OCI-LY7 (cell line): ENCODE data around the gene HECW1. TPM values are rescaled to one million over a fixed set of nuclear protein-coding genes. Genes with fewer than 3 reads are reported as not detected.
A peak's percentile ranks its signal among the peaks of the same experiment; 100 is the strongest.

ENCODE experiments used
- BruUV-seq: library from RNA; stranded (reverse); fragments of 400-500 nt; replicated peaks from 2 replicates; lab custom pipeline; 2021; lab: Mats Ljungman, UMichigan
- CTCF ChIA-PET: fragments of 300-600 bp; sonication (Branson Sonifier 250); formaldehyde crosslinking; loops from one replicate; lab custom pipeline; 2022; ENCODE audit warnings: antibody characterized with exemption; ENCODE audit not compliant: unreplicated experiment; lab: Charles Lee
- POLR2A ChIA-PET: fragments of 300-600 bp; sonication (Branson Sonifier 250); formaldehyde crosslinking; loops from one replicate; lab custom pipeline; 2022; ENCODE audit warnings: antibody characterized with exemption; lab: Charles Lee
- DNase-seq: peaks from one replicate; pipeline ENCODE4 v3.0.0-alpha.2; 2015; ENCODE audit warnings: low spot score
- H2AFZ ChIP-seq: fragments of 200-600 bp; sonication (generic), shearing (Covaris generic); 2 replicates; pipeline ENCODE4 v1.6.1; 2014; ENCODE audit warnings: mild to moderate bottlenecking, antibody characterized with exemption, low read length, moderate library complexity
- H3K27ac ChIP-seq: fragments of 200-600 bp; sonication (generic); 2 replicates; pipeline ENCODE4 v1.5.1; 2014; ENCODE audit warnings: mixed run types, low read depth, mild to moderate bottlenecking, moderate library complexity, low read length, inconsistent platforms; ENCODE audit not compliant: poor library complexity, severe bottlenecking
- H3K36me3 ChIP-seq: fragments of 200-600 bp; sonication (generic); 2 replicates; pipeline ENCODE4 v1.6.1; 2014; ENCODE audit warnings: mild to moderate bottlenecking, antibody characterized with exemption, low read length, moderate library complexity, mixed read lengths; ENCODE audit not compliant: insufficient read depth
- H3K4me1 ChIP-seq: fragments of 200-600 bp; sonication (generic); 2 replicates; pipeline ENCODE4 v1.5.1; 2014; ENCODE audit warnings: mild to moderate bottlenecking, low read length; ENCODE audit not compliant: insufficient read depth, poor library complexity, severe bottlenecking
- H3K4me2 ChIP-seq: fragments of 200-600 bp; sonication (generic); 2 replicates; pipeline ENCODE4 v1.6.1; 2014; ENCODE audit warnings: mild to moderate bottlenecking, low read length
- H3K4me3 ChIP-seq: fragments of 200-600 bp; sonication (generic); 2 replicates; pipeline ENCODE4 v1.5.1; 2014; ENCODE audit warnings: mild to moderate bottlenecking, low read depth, low read length; ENCODE audit not compliant: poor library complexity, severe bottlenecking
- H3K79me2 ChIP-seq: fragments of 200-600 bp; sonication (generic); 2 replicates; pipeline ENCODE4 v1.6.1; 2016; ENCODE audit warnings: low read depth, mild to moderate bottlenecking, low read length, moderate library complexity, mixed read lengths; ENCODE audit not compliant: insufficient read depth
- H3K9me2 ChIP-seq: fragments of 200-600 bp; sonication (generic); 2 replicates; pipeline ENCODE4 v1.6.1; 2016; ENCODE audit warnings: mild to moderate bottlenecking, low read length, mixed read lengths; ENCODE audit not compliant: insufficient read depth
- H3K9me3 ChIP-seq: fragments of 200-600 bp; sonication (generic); 2 replicates; pipeline ENCODE4 v1.6.1; 2014; ENCODE audit warnings: mild to moderate bottlenecking, mixed run types, low read length, mixed read lengths
- H4K20me1 ChIP-seq: fragments of 200-600 bp; sonication (generic); 2 replicates; pipeline ENCODE4 v1.6.1; 2014; ENCODE audit warnings: mild to moderate bottlenecking, antibody characterized with exemption, low read length, moderate library complexity, mixed read lengths; ENCODE audit not compliant: insufficient read depth
- EZH2phosphoT487 ChIP-seq: fragments of 200-600 bp; sonication (generic); IDR thresholded peaks from 2 replicates; pipeline ENCODE4 v1.6.1; 2018; ENCODE audit warnings: low read depth, borderline replicate concordance, mild to moderate bottlenecking, mixed run types, antibody characterized with exemption, low read length, moderate library complexity, mixed read lengths
- intact Hi-C: fragments of 100-400 bp; cut with micrococcal nuclease; formaldehyde crosslinking; loops from one replicate; pipeline ENCODE4 v1.10.0; 2022; ENCODE audit not compliant: unreplicated experiment
- total RNA-seq, 2 experiments: library from RNA; depleted of rRNA in 1 of 2; stranded (reverse); fragments of >200 nt in 1 of 2; shearing (Covaris generic) in 1 of 2; gene quantifications; 2 replicates each; pipeline ENCODE4 v1.2.3, GENCODE V29; 2014 to 2022
- TF ChIP-seq, protein P1 (sequence below): fragments of 200-600 bp; sonication (generic); conservative IDR thresholded peaks from 2 replicates; pipeline ENCODE4 v1.5.1; 2014; ENCODE audit warnings: mild to moderate bottlenecking, antibody characterized with exemption, low read length, moderate library complexity, mixed read lengths

The HECW1 gene
- total RNA-seq, 2 experiments from 2014 or later: 2.0 TPM

DNA sequence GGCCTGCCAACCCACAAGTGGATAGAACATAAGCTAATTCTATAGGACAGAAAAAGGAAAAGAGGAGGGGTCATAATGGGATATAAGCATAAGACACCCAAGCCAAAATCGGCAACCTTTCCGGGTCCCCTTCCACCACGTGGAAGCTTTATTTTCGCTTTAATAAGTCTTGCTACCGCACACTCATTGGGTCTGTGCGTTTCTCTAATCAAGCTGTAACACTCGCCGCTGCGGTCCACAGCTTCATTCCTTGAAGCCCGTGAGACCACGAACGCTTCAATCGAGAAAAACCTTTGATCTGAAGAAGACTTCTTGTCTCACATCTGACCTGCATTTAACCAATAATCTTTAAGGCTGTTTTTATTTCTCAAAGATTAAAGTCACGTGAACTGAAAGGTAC, 35.8 kb upstream of the HECW1 start:
- Histone ChIP-seq H3K36me3 (0 out of 2 replicates have a peak, but pooled peaks cover 8% of the 10 kb centered on the region), H4K20me1 (no peaks in the 10 kb centered on the region), H3K9me3 (peaks cover 13% of the 10 kb centered on the region; the same call in 1 of the 2 replicates), H3K9me2 (no peaks in the 10 kb centered on the region), H3K4me3 (no peak overlapping the region), H3K27ac (peak overlapping the region; percentile 15), H3K4me2 (no peak overlapping the region), H3K4me1 (peaks cover 60% of the 10 kb centered on the region), H3K79me2 (no peaks in the 10 kb centered on the region), H2AFZ (peak overlapping the region; percentile 7; the same call in 1 of the 2 replicates)
- BruUV-seq: no TSS peak
- intact Hi-C loops: loop anchor here (10.0 kb wide), 1 partner anchor 508 kb away; the partner anchor contains the start of gene STK17A
- CTCF ChIA-PET: no interaction called here
- no peak for TF ChIP-seq EZH2phosphoT487
- TF ChIP-seq, protein P1, sequence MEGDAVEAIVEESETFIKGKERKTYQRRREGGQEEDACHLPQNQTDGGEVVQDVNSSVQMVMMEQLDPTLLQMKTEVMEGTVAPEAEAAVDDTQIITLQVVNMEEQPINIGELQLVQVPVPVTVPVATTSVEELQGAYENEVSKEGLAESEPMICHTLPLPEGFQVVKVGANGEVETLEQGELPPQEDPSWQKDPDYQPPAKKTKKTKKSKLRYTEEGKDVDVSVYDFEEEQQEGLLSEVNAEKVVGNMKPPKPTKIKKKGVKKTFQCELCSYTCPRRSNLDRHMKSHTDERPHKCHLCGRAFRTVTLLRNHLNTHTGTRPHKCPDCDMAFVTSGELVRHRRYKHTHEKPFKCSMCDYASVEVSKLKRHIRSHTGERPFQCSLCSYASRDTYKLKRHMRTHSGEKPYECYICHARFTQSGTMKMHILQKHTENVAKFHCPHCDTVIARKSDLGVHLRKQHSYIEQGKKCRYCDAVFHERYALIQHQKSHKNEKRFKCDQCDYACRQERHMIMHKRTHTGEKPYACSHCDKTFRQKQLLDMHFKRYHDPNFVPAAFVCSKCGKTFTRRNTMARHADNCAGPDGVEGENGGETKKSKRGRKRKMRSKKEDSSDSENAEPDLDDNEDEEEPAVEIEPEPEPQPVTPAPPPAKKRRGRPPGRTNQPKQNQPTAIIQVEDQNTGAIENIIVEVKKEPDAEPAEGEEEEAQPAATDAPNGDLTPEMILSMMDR: no peak
- POLR2A ChIA-PET: interaction anchor here (0.7 to 1.7 kb wide), 9 partner anchors 10 to 141 kb away, joined by 3 to 8 read pairs (median 4); no protein-coding TSS in a partner anchor
- DNase-seq: no peak

DNA sequence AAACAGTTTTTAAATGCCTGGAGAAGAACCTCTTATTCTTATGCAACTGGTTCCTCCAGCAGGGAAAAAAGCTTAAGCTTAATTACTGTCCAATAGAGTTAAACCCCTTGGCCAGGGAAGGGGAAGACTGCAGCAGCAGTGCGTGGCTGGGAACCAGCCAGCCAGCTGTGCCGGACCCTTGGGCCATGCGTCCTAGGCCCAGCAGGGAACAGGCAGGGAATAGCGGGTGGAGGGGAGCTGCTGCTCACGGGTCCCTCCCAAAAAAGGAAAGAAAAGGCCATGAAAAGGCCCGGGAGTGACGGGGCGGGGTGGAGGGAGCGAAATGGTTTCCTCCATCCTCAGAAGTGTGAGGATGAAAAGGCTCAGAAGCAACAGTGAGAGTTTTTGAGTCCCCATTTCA, 35.2 kb upstream of the HECW1 start:
- no peak for TF ChIP-seq EZH2phosphoT487
- TF ChIP-seq, protein P1: no peak
- H3K36me3 ChIP-seq: 0 out of 2 replicates have a peak, but pooled peaks cover 8% of the 10 kb centered on the region
- no peak for DNase-seq
- no peak overlapping the region for H3K4me2 ChIP-seq
- peak overlapping the region; percentile 41 for H2AFZ ChIP-seq
- H3K4me1 ChIP-seq: peaks cover 53% of the 10 kb centered on the region
- no peak overlapping the region for H3K4me3 ChIP-seq
- no peaks in the 10 kb centered on the region for H4K20me1 ChIP-seq
- H3K9me3 ChIP-seq: peaks cover 13% of the 10 kb centered on the region; the same call in 1 of the 2 replicates
- CTCF ChIA-PET: interaction anchor here (0.5 kb wide), 1 partner anchor 136 kb away, joined by 3 read pairs; no protein-coding TSS in a partner anchor
- H3K79me2 ChIP-seq: no peaks in the 10 kb centered on the region
- peak overlapping the region; percentile 15 for H3K27ac ChIP-seq
- H3K9me2 ChIP-seq: no peaks in the 10 kb centered on the region
- intact Hi-C loops: loop anchor here (10.0 kb wide), 1 partner anchor 508 kb away; the partner anchor contains the start of gene STK17A
- BruUV-seq: no TSS peak
- POLR2A ChIA-PET: interaction anchor here (0.6 to 1.6 kb wide), 9 partner anchors 11 to 142 kb away, joined by 3 to 8 read pairs (median 4); no protein-coding TSS in a partner anchor
